Sigmoid colon (tissue), 4 donors: ENCODE measurements around the gene FBXO34.

ENCODE experiments used
- EP300 ChIP-seq, 4 donors: sonication (generic); formaldehyde crosslinking; IDR thresholded peaks; one replicate each; pipeline ENCODE4 v1.6.1; 2017; ENCODE audit warnings: antibody characterized with exemption in 4 of 4
- POLR2A ChIP-seq, 2 donors: fragments of 450-650 bp; IDR thresholded peaks; one replicate each; pipeline ENCODE4 v1.6.1; 2016; ENCODE audit warnings: antibody characterized with exemption in 2 of 2, mild to moderate bottlenecking in 2 of 2, moderate library complexity in 2 of 2
- POLR2AphosphoS5 ChIP-seq, 4 donors: sonication (generic); formaldehyde crosslinking; IDR thresholded peaks; one replicate each; pipeline ENCODE4 v1.6.1; 2017; ENCODE audit warnings: antibody characterized with exemption in 4 of 4
- TF ChIP-seq, protein P1 (sequence below), 4 experiments: fragments of 450-650 bp in 3 of 4; fragments of 200-600 bp in 1 of 4; IDR thresholded peaks; one replicate each; pipeline ENCODE4 v1.5.1; 2016 to 2019; ENCODE audit warnings: antibody characterized with exemption in 4 of 4, mild to moderate bottlenecking in 3 of 4, moderate library complexity in 2 of 4

DNA sequence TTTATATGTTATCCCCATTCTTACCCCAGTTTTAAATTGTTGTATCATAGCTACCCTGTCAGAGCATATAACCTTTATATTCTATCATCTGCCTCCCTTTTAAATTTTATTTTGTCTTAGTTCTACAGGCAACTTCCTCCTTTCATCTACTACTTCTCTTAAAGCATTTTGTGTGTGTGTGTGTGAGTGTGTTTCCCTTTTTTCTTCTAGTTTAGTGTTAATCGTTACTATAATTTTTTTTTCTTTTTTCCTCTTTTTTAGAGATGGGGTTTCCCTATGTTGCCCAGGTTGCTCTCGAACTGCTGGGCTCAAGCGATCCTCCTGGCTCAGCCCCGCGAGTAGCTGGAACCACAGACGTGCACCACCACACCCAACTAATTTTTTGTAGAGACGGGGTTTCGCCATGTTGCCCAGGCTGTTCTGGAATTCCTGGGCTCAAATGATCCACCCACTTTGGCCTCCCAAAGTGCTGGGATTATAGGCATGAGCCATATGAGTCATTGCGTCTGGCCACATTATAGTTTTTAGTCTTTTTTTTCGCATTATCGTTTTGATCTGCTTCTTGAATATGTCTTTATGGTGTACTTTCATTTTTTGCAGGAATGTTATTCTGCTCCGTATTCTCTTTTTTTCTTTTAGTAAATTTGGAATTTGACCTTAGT is 33.1 kb upstream of the FBXO34 start:
- TF ChIP-seq, protein P1, sequence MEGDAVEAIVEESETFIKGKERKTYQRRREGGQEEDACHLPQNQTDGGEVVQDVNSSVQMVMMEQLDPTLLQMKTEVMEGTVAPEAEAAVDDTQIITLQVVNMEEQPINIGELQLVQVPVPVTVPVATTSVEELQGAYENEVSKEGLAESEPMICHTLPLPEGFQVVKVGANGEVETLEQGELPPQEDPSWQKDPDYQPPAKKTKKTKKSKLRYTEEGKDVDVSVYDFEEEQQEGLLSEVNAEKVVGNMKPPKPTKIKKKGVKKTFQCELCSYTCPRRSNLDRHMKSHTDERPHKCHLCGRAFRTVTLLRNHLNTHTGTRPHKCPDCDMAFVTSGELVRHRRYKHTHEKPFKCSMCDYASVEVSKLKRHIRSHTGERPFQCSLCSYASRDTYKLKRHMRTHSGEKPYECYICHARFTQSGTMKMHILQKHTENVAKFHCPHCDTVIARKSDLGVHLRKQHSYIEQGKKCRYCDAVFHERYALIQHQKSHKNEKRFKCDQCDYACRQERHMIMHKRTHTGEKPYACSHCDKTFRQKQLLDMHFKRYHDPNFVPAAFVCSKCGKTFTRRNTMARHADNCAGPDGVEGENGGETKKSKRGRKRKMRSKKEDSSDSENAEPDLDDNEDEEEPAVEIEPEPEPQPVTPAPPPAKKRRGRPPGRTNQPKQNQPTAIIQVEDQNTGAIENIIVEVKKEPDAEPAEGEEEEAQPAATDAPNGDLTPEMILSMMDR (IDR thresholded peaks at IDR 0.05): no peak
- TF ChIP-seq POLR2A (IDR thresholded peaks at IDR 0.05) (no peak), POLR2AphosphoS5 (IDR thresholded peaks at IDR 0.05) (no peak), EP300 (IDR thresholded peaks at IDR 0.05) (no peak)
